Muscle layer of colon (tissue), 2 donors: ENCODE measurements around the gene DUS4L.

ENCODE experiments used
- H3K27ac ChIP-seq: one replicate; pipeline ENCODE4 v1.7.0; 2013; ENCODE audit warnings: low read depth, mild to moderate bottlenecking, low read length, moderate library complexity
- H3K27me3 ChIP-seq, 2 donors: one replicate each; pipeline ENCODE4 v1.7.0; 2013; ENCODE audit warnings: low read length in 2 of 2, mild to moderate bottlenecking in 2 of 2; ENCODE audit not compliant: insufficient read depth in 2 of 2, control insufficient read depth in 1 of 2
- H3K36me3 ChIP-seq: one replicate; pipeline ENCODE4 v1.7.0; 2013; ENCODE audit warnings: mild to moderate bottlenecking, low read length; ENCODE audit not compliant: insufficient read depth
- H3K4me1 ChIP-seq: one replicate; pipeline ENCODE4 v1.7.0; 2013; ENCODE audit warnings: mild to moderate bottlenecking, low read length; ENCODE audit not compliant: insufficient read depth
- H3K4me3 ChIP-seq, 2 donors: one replicate each; pipeline ENCODE4 v1.7.0; 2013; ENCODE audit warnings: low read length in 2 of 2, low read depth in 1 of 2, mild to moderate bottlenecking in 1 of 2, moderate library complexity in 1 of 2
- H3K9ac ChIP-seq: one replicate; pipeline ENCODE4 v1.7.0; 2013; ENCODE audit warnings: low read length
- H3K9me3 ChIP-seq: one replicate; pipeline ENCODE4 v1.7.0; 2013; ENCODE audit warnings: mild to moderate bottlenecking, low read length
- donor health status: abdominal sarcoma.
- donor health status: Adenocarcinoma of cecum.

The DUS4L gene

DNA sequence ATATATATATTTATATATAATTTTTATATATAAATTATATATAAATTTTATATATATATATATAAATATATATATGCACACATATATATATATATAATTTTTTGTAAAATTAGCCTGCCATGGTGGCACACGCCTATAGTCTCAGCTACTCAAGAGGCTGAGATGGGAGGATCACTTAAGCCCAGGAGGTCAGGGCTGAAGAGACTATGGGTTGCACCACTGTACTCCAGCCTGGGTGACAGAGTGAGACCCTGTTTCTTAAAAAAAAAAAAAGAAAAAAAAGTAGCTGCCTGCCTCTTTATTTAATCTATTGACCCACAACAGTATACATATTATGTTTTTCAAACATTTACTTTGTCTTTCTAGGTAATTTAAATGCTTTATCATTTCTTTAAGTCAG is 35.5 kb downstream of the DUS4L start:
- Histone ChIP-seq H3K4me3 (no peak overlapping the region), H3K9ac (no peak overlapping the region), H3K27ac (no peak overlapping the region), H3K36me3 (peaks cover 18% of the 10 kb centered on the region), H3K27me3 (no peaks in the 10 kb centered on the region), H3K4me1 (peaks cover 10% of the 10 kb centered on the region), H3K9me3 (no peaks in the 10 kb centered on the region)

DNA sequence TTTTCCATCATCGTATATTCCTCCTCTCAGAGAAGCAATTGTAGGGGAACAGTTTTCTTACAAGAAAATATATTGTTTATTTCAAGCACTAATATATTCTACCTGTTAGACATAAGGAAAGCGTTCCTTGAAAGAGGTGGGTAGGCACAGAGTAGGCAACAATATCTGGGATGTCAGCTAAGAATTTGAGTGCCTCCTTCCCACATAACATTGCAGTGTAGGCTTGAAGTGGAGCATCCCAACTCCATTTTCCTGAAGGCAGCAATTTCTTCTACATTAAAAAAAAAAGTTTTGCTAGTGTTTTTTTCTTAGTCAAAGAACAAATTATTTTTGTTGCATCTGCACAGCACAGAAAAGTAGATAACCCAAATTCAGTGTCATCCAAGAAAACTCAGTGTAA is 37.0 kb downstream of the DUS4L start:
- Histone ChIP-seq H3K4me1 (peaks cover under 1% of the 10 kb centered on the region), H3K4me3 (no peak overlapping the region), H3K27me3 (no peaks in the 10 kb centered on the region), H3K27ac (no peak overlapping the region), H3K9me3 (no peaks in the 10 kb centered on the region), H3K36me3 (peaks cover 22% of the 10 kb centered on the region), H3K9ac (no peak overlapping the region)

DNA sequence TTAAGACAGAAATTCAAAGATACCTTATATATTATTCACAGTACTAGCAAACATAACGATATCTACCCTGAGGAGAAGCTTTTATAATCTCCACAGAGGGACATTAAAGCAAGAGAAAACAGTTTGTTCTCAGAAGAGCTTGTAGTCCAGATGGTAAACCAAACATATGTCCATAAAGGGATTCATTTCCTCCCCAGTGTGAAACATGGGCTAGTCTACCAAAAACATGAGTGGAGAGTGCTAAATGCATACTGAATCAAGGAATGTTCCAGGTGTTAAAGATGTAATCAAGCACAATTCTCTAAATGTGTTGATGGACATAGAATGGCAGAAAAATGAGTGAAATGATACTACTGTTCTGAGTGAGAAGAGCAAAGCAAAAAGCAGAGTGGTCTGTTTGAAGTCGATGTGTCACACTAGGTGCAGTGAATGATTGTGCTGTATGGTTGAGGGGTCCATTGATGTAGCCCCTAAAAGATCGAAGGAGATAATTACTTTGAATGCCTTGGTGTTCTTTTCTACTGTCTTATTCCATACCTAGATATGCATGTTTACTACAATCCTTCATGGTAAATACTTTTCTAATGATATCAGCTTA is 41.5 kb downstream of the DUS4L start:
- H3K4me3 ChIP-seq: no peak overlapping the region
- H3K27me3 ChIP-seq: no peaks in the 10 kb centered on the region
- H3K4me1 ChIP-seq: no peaks in the 10 kb centered on the region
- no peaks in the 10 kb centered on the region for H3K9me3 ChIP-seq
- no peak overlapping the region for H3K9ac ChIP-seq
- peaks cover 21% of the 10 kb centered on the region for H3K36me3 ChIP-seq
- no peak overlapping the region for H3K27ac ChIP-seq

DNA sequence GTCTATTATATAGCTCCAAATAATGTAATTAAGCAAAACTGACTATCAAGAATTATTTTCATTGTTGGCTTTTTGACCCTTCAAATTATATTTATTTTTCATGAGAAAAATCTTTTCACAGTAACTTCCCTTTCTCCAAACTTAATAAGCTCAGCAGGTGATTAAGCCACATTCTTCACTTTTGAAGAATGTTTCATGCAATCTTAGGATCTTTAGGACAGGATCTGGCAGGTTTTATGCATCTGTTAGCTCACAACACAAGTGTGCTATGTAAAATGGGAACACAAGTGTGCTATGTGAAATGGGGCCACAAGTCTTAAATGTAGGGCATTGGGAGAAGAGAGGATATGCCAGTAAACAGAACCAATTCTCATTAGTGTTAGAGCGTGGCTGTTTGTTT is 42.5 kb downstream of the DUS4L start:
- no peak overlapping the region for H3K4me3 ChIP-seq
- no peaks in the 10 kb centered on the region for H3K27me3 ChIP-seq
- no peaks in the 10 kb centered on the region for H3K4me1 ChIP-seq
- no peaks in the 10 kb centered on the region for H3K9me3 ChIP-seq
- H3K27ac ChIP-seq: no peak overlapping the region
- peaks cover 17% of the 10 kb centered on the region for H3K36me3 ChIP-seq
- H3K9ac ChIP-seq: no peak overlapping the region

DNA sequence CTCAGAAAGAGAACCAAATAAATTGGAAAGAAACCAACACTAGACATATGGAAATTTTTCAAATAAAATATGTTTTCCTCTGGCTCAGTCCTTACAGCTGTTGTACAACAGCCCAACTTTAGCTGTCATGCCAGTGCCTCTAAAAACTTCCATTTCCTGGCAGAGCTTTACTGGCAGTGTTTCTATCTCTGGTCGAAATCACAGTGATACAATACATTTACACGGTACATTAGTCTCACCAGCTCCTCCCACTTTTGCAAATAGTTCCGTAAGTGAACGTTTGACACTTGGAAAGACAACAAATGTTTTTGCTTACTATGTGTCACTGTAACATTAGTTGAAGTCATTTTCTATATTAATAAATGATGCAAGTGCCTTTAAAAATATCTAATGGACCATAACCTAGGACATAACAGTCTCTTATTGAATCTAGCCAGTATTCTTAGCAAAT is 46.1 kb downstream of the DUS4L start:
- no peaks in the 10 kb centered on the region for H3K27me3 ChIP-seq
- no peaks in the 10 kb centered on the region for H3K9me3 ChIP-seq
- no peaks in the 10 kb centered on the region for H3K4me1 ChIP-seq
- peaks cover 26% of the 10 kb centered on the region for H3K36me3 ChIP-seq
- no peak overlapping the region for H3K4me3 ChIP-seq
- no peak overlapping the region for H3K9ac ChIP-seq
- H3K27ac ChIP-seq: no peak overlapping the region

DNA sequence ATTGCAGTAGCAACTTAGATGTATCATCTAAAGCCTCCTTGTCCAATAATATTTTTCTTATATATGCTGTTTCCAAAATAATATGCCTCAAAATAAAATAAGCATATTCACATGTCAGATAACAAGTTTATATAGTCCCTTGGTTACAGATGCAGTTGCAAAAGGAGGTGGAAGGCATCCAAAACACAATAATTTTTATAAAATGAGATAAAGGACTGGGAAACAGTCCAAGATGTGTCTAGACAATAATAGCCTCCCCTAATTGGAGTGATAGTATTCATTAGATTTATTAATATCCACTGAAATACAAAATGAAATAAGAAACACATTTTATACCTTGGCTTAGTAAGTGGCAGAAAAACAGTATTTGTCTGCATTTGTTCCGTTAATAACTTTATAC is 46.6 kb downstream of the DUS4L start:
- no peak overlapping the region for H3K4me3 ChIP-seq
- H3K27me3 ChIP-seq: no peaks in the 10 kb centered on the region
- H3K36me3 ChIP-seq: peaks cover 29% of the 10 kb centered on the region
- H3K4me1 ChIP-seq: no peaks in the 10 kb centered on the region
- no peak overlapping the region for H3K27ac ChIP-seq
- no peaks in the 10 kb centered on the region for H3K9me3 ChIP-seq
- H3K9ac ChIP-seq: no peak overlapping the region

DNA sequence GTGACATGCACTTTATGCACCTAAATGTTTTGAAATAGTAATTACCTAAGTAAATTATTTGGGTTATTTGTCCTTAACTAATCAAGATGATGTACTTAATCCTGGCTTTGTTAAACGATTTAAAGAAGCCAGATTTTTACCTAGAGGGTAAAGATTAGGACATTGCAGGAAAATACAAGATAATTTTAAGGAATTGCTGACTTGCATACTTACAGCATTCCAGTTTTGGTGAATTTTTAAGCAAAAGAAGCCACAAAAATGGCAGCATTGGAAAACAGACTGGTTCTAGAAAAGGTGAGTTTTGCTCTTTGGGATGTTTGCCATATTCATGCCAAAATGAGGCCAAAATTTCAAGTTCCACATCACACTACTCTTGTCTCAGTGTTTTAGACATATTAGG is 49.7 kb downstream of the DUS4L start:
- H3K9ac ChIP-seq: no peak overlapping the region
- no peak overlapping the region for H3K27ac ChIP-seq
- H3K4me1 ChIP-seq: no peaks in the 10 kb centered on the region
- peaks cover 41% of the 10 kb centered on the region for H3K36me3 ChIP-seq
- H3K4me3 ChIP-seq: no peak overlapping the region
- no peaks in the 10 kb centered on the region for H3K27me3 ChIP-seq
- H3K9me3 ChIP-seq: no peaks in the 10 kb centered on the region

DNA sequence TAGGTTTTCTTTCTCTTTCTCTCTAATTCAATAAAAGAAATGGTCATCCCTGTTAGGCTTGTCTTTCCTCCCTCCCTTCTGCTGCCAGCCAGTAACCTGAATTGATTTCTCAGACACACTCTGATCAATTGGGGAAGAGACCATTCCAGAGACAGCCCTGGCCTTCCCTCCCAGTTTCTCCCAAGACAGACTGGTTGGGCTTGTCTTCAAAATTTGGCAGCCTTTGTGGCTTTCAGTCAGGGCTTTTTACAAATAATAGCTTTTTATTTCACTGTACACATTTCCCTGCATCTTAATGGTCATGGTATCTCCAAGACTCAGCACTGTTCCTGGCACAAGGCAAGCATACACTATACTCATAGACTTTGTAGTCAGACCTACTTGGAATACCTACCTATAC is 50.2 kb downstream of the DUS4L start:
- Histone ChIP-seq H3K27ac (no peak overlapping the region), H3K27me3 (no peaks in the 10 kb centered on the region), H3K9ac (no peak overlapping the region), H3K4me1 (no peaks in the 10 kb centered on the region), H3K36me3 (peaks cover 38% of the 10 kb centered on the region), H3K9me3 (no peaks in the 10 kb centered on the region), H3K4me3 (no peak overlapping the region)

DNA sequence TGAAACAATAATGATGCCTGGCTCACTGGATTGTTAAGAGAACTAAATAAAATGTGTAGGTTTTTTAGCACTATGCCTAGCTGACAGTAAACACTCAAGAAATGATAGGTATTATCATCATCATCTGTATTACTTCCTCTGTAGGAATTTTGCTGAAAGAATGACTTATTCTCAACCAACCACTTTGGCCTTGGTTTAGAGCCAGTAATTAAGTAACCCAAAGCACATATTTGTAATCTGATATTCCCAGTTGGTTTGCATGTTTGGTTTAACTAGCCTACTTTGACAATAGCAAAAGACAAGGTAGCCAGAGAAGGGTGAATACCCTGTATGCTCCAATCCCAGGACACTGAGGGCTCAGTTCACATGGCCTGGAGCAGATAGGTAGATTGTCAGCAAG is 50.7 kb downstream of the DUS4L start:
- Histone ChIP-seq H3K4me3 (no peak overlapping the region), H3K4me1 (no peaks in the 10 kb centered on the region), H3K9me3 (no peaks in the 10 kb centered on the region), H3K9ac (no peak overlapping the region), H3K27me3 (no peaks in the 10 kb centered on the region), H3K36me3 (peaks cover 36% of the 10 kb centered on the region), H3K27ac (no peak overlapping the region)

DNA sequence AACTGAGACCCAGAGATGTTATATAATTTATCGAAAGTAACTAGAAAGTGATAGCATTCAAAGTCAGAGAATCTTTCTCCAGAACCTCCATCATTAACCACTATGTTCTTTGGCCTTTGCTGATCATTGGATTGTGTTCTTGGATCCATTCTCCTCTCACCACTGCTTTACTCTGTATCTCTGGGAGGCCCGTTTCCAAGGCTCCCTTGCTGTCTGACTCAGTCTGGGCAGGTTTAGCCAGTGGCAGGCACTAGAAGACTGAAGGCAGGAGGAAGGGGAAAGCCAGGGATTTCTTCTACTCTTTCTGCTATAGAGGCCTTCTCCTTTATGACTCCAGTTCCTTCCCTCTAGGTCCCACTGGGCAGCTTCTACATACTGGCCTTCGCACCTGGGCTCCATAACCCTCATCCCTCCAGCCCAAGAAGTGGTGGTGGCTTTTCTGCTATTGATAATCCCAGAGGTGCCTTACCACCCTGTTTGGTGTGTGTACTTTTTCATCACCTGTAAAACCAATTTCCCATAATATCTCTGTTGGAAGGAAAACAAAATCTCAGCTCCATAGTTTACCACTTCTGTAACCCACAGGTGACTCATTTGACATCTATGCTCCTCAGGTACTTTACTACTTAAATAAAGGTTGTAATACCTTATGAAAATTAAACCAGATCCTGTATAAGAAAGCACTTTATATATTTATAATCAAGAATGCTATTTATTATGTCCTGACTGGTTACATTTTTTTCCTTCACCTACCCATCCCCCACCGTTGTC is 52.3 kb downstream of the DUS4L start:
- Histone ChIP-seq H3K9me3 (no peaks in the 10 kb centered on the region), H3K27me3 (no peaks in the 10 kb centered on the region), H3K9ac (no peak overlapping the region), H3K36me3 (peaks cover 36% of the 10 kb centered on the region), H3K4me1 (no peaks in the 10 kb centered on the region), H3K4me3 (no peak overlapping the region), H3K27ac (no peak overlapping the region)

DNA sequence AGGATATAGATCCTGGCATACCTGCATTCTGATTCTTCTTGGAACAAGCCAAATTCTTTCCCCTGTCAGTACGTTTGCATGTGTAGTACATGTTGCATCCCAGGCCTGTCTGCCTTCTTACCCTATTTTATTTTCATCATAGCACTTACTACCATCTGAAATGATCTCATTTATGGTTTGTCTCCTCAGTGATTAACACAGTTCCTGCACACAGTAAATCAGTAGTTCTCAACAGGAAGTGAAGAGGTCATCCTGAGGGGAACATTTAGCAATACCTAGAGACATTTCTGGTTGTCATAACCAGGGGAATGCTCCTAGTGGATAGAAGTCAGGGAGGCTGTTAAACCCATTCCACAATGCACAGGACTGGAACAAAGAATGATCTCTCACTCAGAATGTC is 58.7 kb downstream of the DUS4L start:
- H3K36me3 ChIP-seq: no peaks in the 10 kb centered on the region

DNA sequence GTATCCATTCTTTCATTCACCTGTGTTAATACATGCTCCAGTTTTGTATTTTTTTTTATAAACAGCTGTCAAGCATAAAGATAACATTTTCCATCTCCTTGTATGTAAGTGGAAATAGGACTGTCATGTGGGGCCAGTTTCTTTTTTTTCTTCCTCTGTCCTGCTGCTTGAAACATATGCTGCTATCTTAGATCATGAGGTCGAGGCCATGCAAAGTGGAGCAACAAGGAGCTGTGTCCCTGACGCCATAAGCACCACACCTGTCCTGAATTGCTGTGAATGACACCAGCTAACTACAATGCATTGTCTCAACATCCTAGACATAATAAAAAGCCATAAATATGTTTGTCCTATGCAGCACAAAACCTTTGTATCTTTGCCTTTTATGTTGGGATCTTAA is 59.1 kb downstream of the DUS4L start:
- no peaks in the 10 kb centered on the region for H3K4me1 ChIP-seq
- H3K4me3 ChIP-seq: no peak overlapping the region
- H3K27ac ChIP-seq: no peak overlapping the region
- H3K36me3 ChIP-seq: no peaks in the 10 kb centered on the region
- H3K9me3 ChIP-seq: no peaks in the 10 kb centered on the region
- no peaks in the 10 kb centered on the region for H3K27me3 ChIP-seq
- H3K9ac ChIP-seq: no peak overlapping the region

More for the DNA sequence above, 58.7 kb downstream of the DUS4L start:
- H3K9me3 ChIP-seq: no peaks in the 10 kb centered on the region
- no peak overlapping the region for H3K27ac ChIP-seq
- no peaks in the 10 kb centered on the region for H3K4me1 ChIP-seq
- H3K4me3 ChIP-seq: no peak overlapping the region
- H3K27me3 ChIP-seq: no peaks in the 10 kb centered on the region
- H3K9ac ChIP-seq: no peak overlapping the region
